ENCODE data around the gene FMC1.
A peak's percentile ranks its signal among the peaks of the same experiment; 100 is the strongest.
"Not testable (repeated sequence)": the region's sequence is repeated elsewhere in the genome, so short reads cannot be mapped to it uniquely, and the experiment has no call there.

The FMC1 gene

GRCh38 chr7:139341058-139341775, at the start of gene FMC1:
Gene FMC1 (plus strand): TSS chr7:139341337. CDS start chr7:139341385, 48 bp downstream.
- peak; percentile 92 for DNase-seq

- DNase-seq, result no peak
Observed at GRCh38 chr7:139292821-139293220, 48.3 kb upstream of the FMC1 start.

- no peak for DNase-seq
Observed at GRCh38 chr7:139293534-139293933, 47.6 kb upstream of the FMC1 start.

GRCh38 chr7:139294241-139294640, 46.9 kb upstream of the FMC1 start:
- no peak for DNase-seq

- DNase-seq, result no peak
Observed at GRCh38 chr7:139294951-139295575, 46.1 kb upstream of the FMC1 start.

- DNase-seq, result no peak
Observed at GRCh38 chr7:139297795-139298194, 43.3 kb upstream of the FMC1 start.

- DNase-seq, result no peak
Observed at GRCh38 chr7:139299296-139299695, 41.8 kb upstream of the FMC1 start.

GRCh38 chr7:139300390-139300789, 40.7 kb upstream of the FMC1 start:
- DNase-seq, result no peak

- no peak for DNase-seq
Observed at GRCh38 chr7:139304517-139304916, 36.6 kb upstream of the FMC1 start.

- DNase-seq, result no peak
Observed at GRCh38 chr7:139317939-139318505, 23.1 kb upstream of the FMC1 start.

- no peak for DNase-seq
Observed at GRCh38 chr7:139321071-139321745, 19.9 kb upstream of the FMC1 start.

GRCh38 chr7:139324709-139325108, 16.4 kb upstream of the FMC1 start:
- not testable (repeated sequence) for DNase-seq

- DNase-seq, result no peak
Observed at GRCh38 chr7:139328375-139328774, 12.8 kb upstream of the FMC1 start.

GRCh38 chr7:139329119-139329518, 12.0 kb upstream of the FMC1 start:
- DNase-seq, result no peak

GRCh38 chr7:139330333-139331030, 10.7 kb upstream of the FMC1 start:
- no peak for DNase-seq

GRCh38 chr7:139332697-139333359, 8.3 kb upstream of the FMC1 start:
- DNase-seq, result peak; percentile 38

GRCh38 chr7:139333443-139333842, 7.7 kb upstream of the FMC1 start:
- DNase-seq, result peak; percentile 7

- DNase-seq, result peak; percentile 5
Observed at GRCh38 chr7:139334399-139335150, 6.6 kb upstream of the FMC1 start.

GRCh38 chr7:139339025-139339424, 2.1 kb upstream of the FMC1 start:
- DNase-seq, result no peak

- no peak for DNase-seq
Observed at GRCh38 chr7:139339698-139340036, 1.5 kb upstream of the FMC1 start.

GRCh38 chr7:139340037-139340807, 915 bp upstream of the FMC1 start:
- DNase-seq, result peak; percentile 99

All from activated CD8-positive, alpha-beta memory T cell treated with anti-CD3 and anti-CD28 coated beads for 24 hours (primary cell).